ENCODE results near the gene LDLR. TPM values are rescaled to one million over a fixed set of nuclear protein-coding genes. Genes with fewer than 3 reads are reported as not detected.
"Not testable (repeated sequence)": the region's sequence is repeated elsewhere in the genome, so short reads cannot be mapped to it uniquely, and the experiment has no call there.

LDLR gene
- total and polyA plus RNA-seq, 9 donors: 13.9 to 34.3 (median 23.5) TPM

- H3K27me3 ChIP-seq (ENCODE audit: control insufficient read depth, insufficient read depth, low read length): no peaks in the 10 kb centered on the region
- DNase-seq: peak; percentile 96
- WGBS (ENCODE audit: insufficient coverage): 0% methylated on average over 22 of the region's 28 CpGs
- peaks cover 44% of the 10 kb centered on the region for H3K4me1 ChIP-seq (ENCODE audit: control insufficient read depth, insufficient read depth, low read length)
- peak overlapping the region; percentile 96 for H3K27ac ChIP-seq (ENCODE audit: low read length)
- peaks cover 3% of the 10 kb centered on the region for H3K36me3 ChIP-seq (ENCODE audit: control insufficient read depth, insufficient read depth, low read length)
- H3K4me3 ChIP-seq (ENCODE audit: low read length): peak overlapping the region; percentile 33
- H3K9me3 ChIP-seq (replicated peaks; ENCODE audit: control insufficient read depth, low read depth, low read length): no peaks in the 10 kb centered on the region
Measured at GRCh38 chr19:11137542-11138384, 48.5 kb downstream of the LDLR start.

- no peak overlapping the region for H3K4me3 ChIP-seq (ENCODE audit: low read length)
- WGBS (ENCODE audit: insufficient coverage): 44% methylated on average over 2 of the region's 13 CpGs
Measured at GRCh38 chr19:11138601-11139300, 49.5 kb downstream of the LDLR start.

GRCh38 chr19:11140023-11140538 is 50.8 kb downstream of the LDLR start:
- WGBS (ENCODE audit: insufficient coverage): 74% methylated on average over 6 of the region's 10 CpGs
- not testable (repeated sequence) for H3K4me3 ChIP-seq (ENCODE audit: low read length)

More at GRCh38 chr19:11138601-11139300, 49.5 kb downstream of the LDLR start:
- no peaks in the 10 kb centered on the region for H3K27me3 ChIP-seq (ENCODE audit: control insufficient read depth, insufficient read depth, low read length)
- peaks cover 54% of the 10 kb centered on the region for H3K4me1 ChIP-seq (ENCODE audit: control insufficient read depth, insufficient read depth, low read length)
- no peaks in the 10 kb centered on the region for H3K9me3 ChIP-seq (replicated peaks; ENCODE audit: control insufficient read depth, low read depth, low read length)
- peak overlapping the region; percentile 96 for H3K27ac ChIP-seq (ENCODE audit: low read length)
- peak; percentile 94 for DNase-seq
- no peaks in the 10 kb centered on the region for H3K36me3 ChIP-seq (ENCODE audit: control insufficient read depth, insufficient read depth, low read length)

GRCh38 chr19:11140896-11141295 is 51.6 kb downstream of the LDLR start:
- no peaks in the 10 kb centered on the region for H3K27me3 ChIP-seq (ENCODE audit: control insufficient read depth, insufficient read depth, low read length)
- 90% methylated on average over 2 of the region's 9 CpGs for WGBS (ENCODE audit: insufficient coverage)
- H3K4me3 ChIP-seq (ENCODE audit: low read length): no peak overlapping the region
- DNase-seq: no peak
- peaks cover 7% of the 10 kb centered on the region for H3K36me3 ChIP-seq (ENCODE audit: control insufficient read depth, insufficient read depth, low read length)
- no peaks in the 10 kb centered on the region for H3K9me3 ChIP-seq (replicated peaks; ENCODE audit: control insufficient read depth, low read depth, low read length)
- H3K27ac ChIP-seq (ENCODE audit: low read length): no peak overlapping the region
- peaks cover 69% of the 10 kb centered on the region for H3K4me1 ChIP-seq (ENCODE audit: control insufficient read depth, insufficient read depth, low read length)

More at GRCh38 chr19:11140023-11140538, 50.8 kb downstream of the LDLR start:
- not testable (repeated sequence) for DNase-seq; H3K27me3 ChIP-seq (ENCODE audit: control insufficient read depth, insufficient read depth, low read length); H3K9me3 ChIP-seq (replicated peaks; ENCODE audit: control insufficient read depth, low read depth, low read length); H3K36me3 ChIP-seq (ENCODE audit: control insufficient read depth, insufficient read depth, low read length)
- peak overlapping the region; percentile 96 for H3K27ac ChIP-seq (ENCODE audit: low read length)
- peaks cover 66% of the 10 kb centered on the region for H3K4me1 ChIP-seq (ENCODE audit: control insufficient read depth, insufficient read depth, low read length)

- no peaks in the 10 kb centered on the region for H3K9me3 ChIP-seq (replicated peaks; ENCODE audit: control insufficient read depth, low read depth, low read length)
- H3K27me3 ChIP-seq (ENCODE audit: control insufficient read depth, insufficient read depth, low read length): no peaks in the 10 kb centered on the region
- DNase-seq: no peak
- H3K27ac ChIP-seq (ENCODE audit: low read length): peak overlapping the region; percentile 99
- peaks cover 69% of the 10 kb centered on the region for H3K4me1 ChIP-seq (ENCODE audit: control insufficient read depth, insufficient read depth, low read length)
- no peak overlapping the region for H3K4me3 ChIP-seq (ENCODE audit: low read length)
- 40% methylated on average over 9 of the region's 9 CpGs for WGBS (ENCODE audit: insufficient coverage)
- peaks cover 10% of the 10 kb centered on the region for H3K36me3 ChIP-seq (ENCODE audit: control insufficient read depth, insufficient read depth, low read length)
Measured at GRCh38 chr19:11141937-11142527, 52.8 kb downstream of the LDLR start.

GRCh38 chr19:11142528-11143171 is 53.4 kb downstream of the LDLR start:
- peak; percentile 95 for DNase-seq
- Histone ChIP-seq H3K36me3 (ENCODE audit: control insufficient read depth, insufficient read depth, low read length) (peaks cover 12% of the 10 kb centered on the region), H3K4me3 (ENCODE audit: low read length) (peak overlapping the region; percentile 24), H3K4me1 (ENCODE audit: control insufficient read depth, insufficient read depth, low read length) (peaks cover 63% of the 10 kb centered on the region), H3K27me3 (ENCODE audit: control insufficient read depth, insufficient read depth, low read length) (no peaks in the 10 kb centered on the region), H3K9me3 (replicated peaks; ENCODE audit: control insufficient read depth, low read depth, low read length) (no peaks in the 10 kb centered on the region), H3K27ac (ENCODE audit: low read length) (peak overlapping the region; percentile 99)
- WGBS (ENCODE audit: insufficient coverage): 15% methylated on average over 14 of the region's 22 CpGs

GRCh38 chr19:11145536-11145924 is 56.3 kb downstream of the LDLR start:
- Histone ChIP-seq H3K4me1 (ENCODE audit: control insufficient read depth, insufficient read depth, low read length) (peaks cover 44% of the 10 kb centered on the region), H3K9me3 (replicated peaks; ENCODE audit: control insufficient read depth, low read depth, low read length) (no peaks in the 10 kb centered on the region), H3K27ac (ENCODE audit: low read length) (peak overlapping the region; percentile 43), H3K36me3 (ENCODE audit: control insufficient read depth, insufficient read depth, low read length) (peaks cover 20% of the 10 kb centered on the region), H3K4me3 (ENCODE audit: low read length) (no peak overlapping the region), H3K27me3 (ENCODE audit: control insufficient read depth, insufficient read depth, low read length) (no peaks in the 10 kb centered on the region)
- DNase-seq: no peak
- WGBS (ENCODE audit: insufficient coverage): no CpG with 5 or more reads among the region's 3 CpGs

GRCh38 chr19:11148001-11148400 is 58.7 kb downstream of the LDLR start:
- peak; percentile 2 for DNase-seq
- Histone ChIP-seq H3K27ac (ENCODE audit: low read length) (no peak overlapping the region), H3K27me3 (ENCODE audit: control insufficient read depth, insufficient read depth, low read length) (no peaks in the 10 kb centered on the region), H3K4me3 (ENCODE audit: low read length) (no peak overlapping the region), H3K36me3 (ENCODE audit: control insufficient read depth, insufficient read depth, low read length) (peaks cover 24% of the 10 kb centered on the region), H3K9me3 (replicated peaks; ENCODE audit: control insufficient read depth, low read depth, low read length) (no peaks in the 10 kb centered on the region), H3K4me1 (ENCODE audit: control insufficient read depth, insufficient read depth, low read length) (peaks cover 41% of the 10 kb centered on the region)
- whole genome bisulfite sequencing (ENCODE audit: insufficient coverage): 86% methylated on average over 13 of the region's 14 CpGs

GRCh38 chr19:11151181-11151580 is 61.9 kb downstream of the LDLR start:
- peak overlapping the region; percentile 76 for H3K27ac ChIP-seq (ENCODE audit: low read length)
- H3K4me1 ChIP-seq (ENCODE audit: control insufficient read depth, insufficient read depth, low read length): peaks cover 29% of the 10 kb centered on the region
- no peaks in the 10 kb centered on the region for H3K9me3 ChIP-seq (replicated peaks; ENCODE audit: control insufficient read depth, low read depth, low read length)
- DNase-seq: peak; percentile 94
- no peaks in the 10 kb centered on the region for H3K27me3 ChIP-seq (ENCODE audit: control insufficient read depth, insufficient read depth, low read length)
- WGBS (ENCODE audit: insufficient coverage): 7% methylated on average over 3 of the region's 7 CpGs
- H3K36me3 ChIP-seq (ENCODE audit: control insufficient read depth, insufficient read depth, low read length): peaks cover 14% of the 10 kb centered on the region
- no peak overlapping the region for H3K4me3 ChIP-seq (ENCODE audit: low read length)
